Uterus (tissue), 2 donors: Measurements from ENCODE around the gene SPRYD4.

Source experiments
- CTCF ChIP-seq, 4 experiments: fragments of 200-600 bp in 2 of 4; fragments of 450-650 bp in 2 of 4; sonication (generic) in 2 of 4; IDR thresholded peaks; one replicate each; pipeline ENCODE4 v1.5.1; 2016 to 2019; ENCODE audit warnings: antibody characterized with exemption in 4 of 4, mild to moderate bottlenecking in 2 of 4, moderate library complexity in 1 of 4
- POLR2A ChIP-seq, 2 donors: fragments of 450-650 bp; IDR thresholded peaks; one replicate each; pipeline ENCODE4 v1.6.1; 2016; ENCODE audit warnings: antibody characterized with exemption in 2 of 2, mild to moderate bottlenecking in 1 of 2, moderate library complexity in 1 of 2

- no peak for TF ChIP-seq CTCF (IDR thresholded peaks at IDR 0.05)
- TF ChIP-seq POLR2A (IDR thresholded peaks at IDR 0.05), result peak; percentile 16 to 39
Measured at GRCh38 chr12:56521590-56522371, 53.4 kb downstream of the SPRYD4 start, which contains the start of gene RBMS2.
